HUDEP-2 (cell line): ENCODE results near the gene HAX1.
"Not testable (repeated sequence)": the region's sequence is repeated elsewhere in the genome, so short reads cannot be mapped to it uniquely, and the experiment has no call there.

Experiments used
- DNase-seq, 76 experiments: peaks; one replicate each; lab custom pipeline; 2025; ENCODE audit not compliant: unreplicated experiment in 76 of 76; lab: John Stamatoyannopoulos, UW

The HAX1 gene

DNA sequence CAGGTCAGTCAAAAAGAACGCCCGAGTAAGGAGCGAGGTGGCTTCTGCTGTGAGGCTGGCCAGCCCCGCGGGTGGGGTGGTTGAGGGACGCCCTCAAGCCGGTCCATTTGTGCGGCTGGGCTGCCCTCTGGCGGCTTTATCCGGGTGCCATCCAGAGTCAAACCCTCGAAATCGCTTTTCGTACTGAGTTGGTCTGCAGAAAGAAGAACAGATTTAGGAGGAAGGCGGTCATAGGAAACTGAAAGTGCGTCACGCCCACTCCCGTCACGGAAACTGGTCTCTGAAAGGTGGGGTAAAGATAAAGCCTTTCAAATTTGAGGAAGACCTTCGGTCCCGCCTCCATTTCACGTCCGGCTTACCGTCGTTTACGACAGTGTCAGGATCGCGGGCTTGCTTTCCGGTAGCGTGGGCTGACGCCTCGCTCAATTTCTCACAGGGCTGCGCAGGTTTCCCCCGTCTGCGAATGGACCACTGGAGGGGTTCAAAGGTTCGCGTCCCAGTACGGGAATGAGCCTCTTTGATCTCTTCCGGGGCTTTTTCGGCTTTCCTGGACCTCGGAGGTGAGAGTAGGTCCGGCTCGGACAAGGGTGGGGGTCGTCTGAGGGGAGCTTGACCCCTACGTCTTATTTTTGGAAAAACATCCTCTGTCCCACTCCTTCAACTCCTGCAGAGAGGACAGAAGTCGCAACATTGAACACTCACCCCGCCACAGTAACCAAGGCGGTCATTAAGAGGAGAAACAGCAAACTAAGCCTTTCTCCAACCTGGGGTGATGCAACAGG lies at the start of gene HAX1:
Gene HAX1 (plus strand): TSS at position 413 of the 782 bp plus-strand sequence. CDS start 95 bp downstream, at position 508.
- DNase-seq: peak in 75 of 76 experiments; percentile 21 to 97 (median 91)

DNA sequence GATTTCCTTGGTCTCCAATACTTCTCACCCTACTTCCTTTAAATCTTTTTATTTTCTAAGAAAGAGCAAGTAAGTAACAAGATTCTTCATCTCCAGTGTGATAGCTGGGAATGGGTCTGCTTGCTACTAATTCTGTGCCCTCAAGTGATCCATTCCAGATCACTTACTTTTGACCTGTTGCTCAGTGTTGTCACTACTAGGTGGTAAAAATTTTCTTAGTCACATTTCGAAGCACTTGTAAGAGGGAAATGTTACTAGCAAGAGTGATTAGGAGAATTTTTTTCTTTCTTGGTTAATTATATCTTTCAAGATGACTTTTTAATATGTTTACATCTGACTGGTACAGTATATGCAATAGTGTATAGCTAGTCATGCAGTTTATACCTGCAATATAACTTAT lies 49.5 kb upstream of the HAX1 start:
- DNase-seq: no peak

DNA sequence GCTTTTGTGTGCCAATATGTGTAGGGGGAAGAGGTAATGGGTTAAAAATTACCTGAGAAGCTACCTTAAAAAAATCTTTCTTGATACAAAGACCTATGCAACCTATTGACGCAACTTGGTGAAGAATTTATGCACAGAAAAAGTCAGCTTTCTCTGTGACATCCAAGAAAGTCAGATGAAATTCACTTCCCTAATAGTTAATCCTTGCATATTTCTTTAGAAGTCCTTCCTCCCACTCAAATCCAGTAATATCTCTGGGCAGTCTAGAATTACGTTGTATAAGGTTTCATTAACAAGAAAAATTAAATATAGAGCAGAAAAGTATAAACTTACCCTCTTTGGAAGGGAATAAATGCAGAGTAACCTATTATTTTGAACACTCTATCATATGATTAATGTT lies 48.8 kb upstream of the HAX1 start:
- DNase-seq: no peak

DNA sequence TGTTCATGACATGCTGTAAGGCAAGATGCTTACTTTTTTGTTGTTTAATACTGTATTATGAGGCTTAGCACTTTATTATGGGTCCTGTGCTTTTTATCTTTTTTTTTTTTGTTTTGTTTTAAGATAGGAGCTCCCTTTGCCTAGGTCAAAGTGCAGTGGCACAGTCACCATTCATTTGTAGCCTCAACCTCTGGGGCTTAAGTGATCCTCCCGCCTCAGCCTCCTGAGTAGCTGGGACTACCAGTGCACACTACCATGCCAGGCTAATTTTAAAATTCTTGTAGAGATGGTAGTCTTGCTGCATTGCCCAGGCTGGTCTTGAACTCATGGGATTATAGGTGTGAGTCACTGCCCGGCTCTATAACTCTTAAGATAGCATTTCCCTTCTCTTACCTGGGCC lies 47.1 kb upstream of the HAX1 start:
- DNase-seq: no peak

DNA sequence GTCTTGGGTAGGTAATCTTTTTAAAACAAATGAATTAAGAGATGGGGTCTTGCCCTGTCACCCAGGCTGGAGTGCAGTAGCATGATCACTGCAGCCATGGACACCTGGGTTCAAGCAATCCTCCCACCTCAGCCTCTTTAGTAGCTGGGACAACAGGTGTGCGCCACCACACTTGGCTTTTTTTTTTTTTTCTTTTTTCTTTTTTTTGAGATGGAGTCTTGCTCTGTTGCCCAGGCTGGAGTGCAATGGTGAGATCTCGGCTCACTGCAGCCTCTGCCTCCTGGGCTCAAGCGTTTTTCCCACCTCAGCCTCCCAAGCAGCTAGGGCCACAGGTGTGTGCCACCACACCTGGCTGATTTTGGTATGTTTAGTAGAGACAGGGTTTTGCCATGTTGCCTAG lies 41.3 kb upstream of the HAX1 start:
- not testable (repeated sequence) for DNase-seq

DNA sequence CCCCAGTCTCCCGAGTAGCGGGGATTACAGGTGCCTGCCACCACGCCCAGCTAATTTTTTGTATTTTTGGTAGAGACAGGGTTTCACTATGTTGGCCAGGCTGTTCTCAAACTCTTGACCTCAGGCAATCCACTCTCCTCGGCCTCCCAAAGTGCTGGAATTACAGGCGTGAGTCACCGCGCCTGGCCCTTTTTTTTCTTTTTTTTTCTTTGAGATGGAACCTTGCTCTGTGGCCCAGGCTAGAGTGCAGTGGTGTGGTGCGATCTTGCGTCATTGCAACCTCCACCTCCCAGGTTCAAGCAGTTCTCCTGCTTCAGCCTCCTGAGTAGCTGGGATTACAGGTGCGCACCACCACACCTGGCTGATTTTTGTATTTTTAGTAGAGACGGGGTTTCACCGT lies 39.3 kb upstream of the HAX1 start:
- DNase-seq: not testable (repeated sequence)

DNA sequence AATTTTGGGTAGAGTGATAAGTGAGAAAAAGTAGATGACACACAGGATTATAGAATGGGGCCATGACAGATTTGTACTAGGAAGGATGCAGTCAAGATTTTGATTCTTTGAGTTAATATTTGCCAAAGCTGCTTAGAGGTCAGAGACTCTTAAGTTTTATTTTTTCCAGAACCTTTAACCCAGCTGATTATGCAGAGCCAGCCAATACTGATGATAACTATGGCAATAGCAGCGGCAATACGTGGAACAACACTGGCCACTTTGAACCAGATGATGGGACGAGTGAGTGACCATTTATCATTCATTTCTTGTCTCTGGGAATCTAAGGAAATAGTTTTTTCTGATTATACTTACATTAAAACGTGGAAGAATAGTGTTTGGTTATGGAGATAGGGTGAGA lies 35.6 kb upstream of the HAX1 start:
- no peak for DNase-seq

DNA sequence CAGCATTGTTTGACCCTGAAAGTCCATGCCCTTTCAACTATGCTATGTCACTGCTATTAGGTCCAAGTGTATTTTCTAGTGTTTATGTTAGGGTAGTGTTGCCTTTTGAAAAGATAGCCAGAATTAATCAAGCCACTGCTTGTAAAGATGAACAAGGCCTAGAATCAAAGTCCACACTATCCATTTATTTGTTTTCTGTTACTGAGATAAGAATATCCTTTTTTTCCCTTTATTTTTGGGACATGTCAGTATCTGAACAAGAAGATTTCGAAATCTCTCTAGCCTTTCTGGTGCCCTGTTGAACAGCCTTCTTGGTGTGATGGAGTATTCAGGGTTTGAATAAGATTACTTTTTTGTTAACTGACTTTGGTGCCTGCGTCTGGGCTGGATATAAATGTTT lies 35.0 kb upstream of the HAX1 start:
- DNase-seq: no peak

DNA sequence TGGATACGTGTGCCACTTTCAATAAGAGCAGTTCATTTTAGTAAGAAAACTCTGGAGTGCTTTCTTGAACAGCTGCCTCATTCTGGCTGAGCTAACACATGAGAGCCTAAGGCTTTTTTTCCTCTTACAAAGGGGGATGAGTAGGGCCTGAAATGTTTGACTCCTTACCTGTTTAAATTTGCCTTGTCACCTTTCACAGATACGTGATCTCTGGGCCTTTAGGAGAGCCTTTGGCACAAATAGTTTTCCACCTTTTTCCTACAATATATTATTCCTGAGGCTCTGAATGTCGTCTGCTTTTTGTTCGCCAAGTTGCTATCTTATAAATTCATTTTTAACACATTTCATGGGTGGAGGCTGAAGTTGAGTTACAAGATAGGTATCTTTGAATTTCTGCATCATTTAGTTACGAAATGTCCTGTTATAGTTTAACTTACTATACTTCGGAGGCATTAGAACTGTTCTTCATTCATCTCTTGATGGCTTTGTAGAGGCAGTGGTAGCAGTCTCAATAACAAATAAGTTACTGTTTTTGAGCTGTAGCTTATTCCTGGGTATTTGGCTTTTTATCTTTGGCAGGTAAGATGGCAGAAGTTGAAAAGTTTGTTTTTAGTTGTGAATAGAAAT lies 34.4 kb upstream of the HAX1 start:
- no peak for DNase-seq

DNA sequence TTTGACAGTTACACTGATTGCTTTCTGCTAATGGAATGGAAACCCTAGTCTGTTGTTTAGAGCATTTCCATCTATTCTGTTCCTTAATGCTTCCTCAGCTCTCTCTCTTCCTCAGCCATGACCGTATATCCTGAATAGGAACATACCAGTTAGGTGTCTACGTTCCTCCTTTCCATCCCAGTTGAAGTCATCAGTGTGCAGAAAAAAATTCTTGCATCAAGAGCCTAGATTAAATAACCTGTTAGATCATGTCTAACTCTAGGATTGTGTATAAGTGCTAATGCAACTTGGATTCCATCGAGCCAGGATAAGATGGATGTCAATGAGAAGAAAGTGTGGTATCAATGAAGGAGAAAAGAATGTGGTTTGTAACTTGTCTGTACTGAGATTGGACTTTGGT lies 32.9 kb upstream of the HAX1 start:
- no peak for DNase-seq

DNA sequence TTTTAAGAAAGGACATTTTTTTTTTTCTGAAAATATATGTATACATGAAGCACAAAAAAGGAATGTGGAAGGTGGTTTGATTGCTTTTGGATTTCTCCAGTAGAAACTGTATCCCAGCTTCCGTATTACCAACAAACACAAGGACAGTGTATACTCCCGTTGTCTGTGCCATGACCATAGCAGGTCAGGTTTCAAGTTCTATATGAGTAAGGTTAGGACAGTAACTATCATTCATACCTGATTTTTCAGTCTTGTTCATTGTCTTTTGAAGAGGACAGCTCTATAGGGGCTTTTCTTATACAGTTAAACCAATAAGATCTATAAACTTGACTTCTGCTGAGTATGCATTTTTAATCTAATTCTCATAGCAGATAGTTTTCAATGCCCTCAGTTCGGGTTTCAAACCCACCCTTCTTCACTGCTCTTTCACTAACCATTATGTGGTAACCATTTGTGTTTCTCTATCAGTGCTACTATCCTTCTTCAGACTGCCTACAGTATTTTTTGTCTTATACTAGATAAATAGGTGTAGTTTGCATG lies 32.1 kb upstream of the HAX1 start:
- DNase-seq: no peak

DNA sequence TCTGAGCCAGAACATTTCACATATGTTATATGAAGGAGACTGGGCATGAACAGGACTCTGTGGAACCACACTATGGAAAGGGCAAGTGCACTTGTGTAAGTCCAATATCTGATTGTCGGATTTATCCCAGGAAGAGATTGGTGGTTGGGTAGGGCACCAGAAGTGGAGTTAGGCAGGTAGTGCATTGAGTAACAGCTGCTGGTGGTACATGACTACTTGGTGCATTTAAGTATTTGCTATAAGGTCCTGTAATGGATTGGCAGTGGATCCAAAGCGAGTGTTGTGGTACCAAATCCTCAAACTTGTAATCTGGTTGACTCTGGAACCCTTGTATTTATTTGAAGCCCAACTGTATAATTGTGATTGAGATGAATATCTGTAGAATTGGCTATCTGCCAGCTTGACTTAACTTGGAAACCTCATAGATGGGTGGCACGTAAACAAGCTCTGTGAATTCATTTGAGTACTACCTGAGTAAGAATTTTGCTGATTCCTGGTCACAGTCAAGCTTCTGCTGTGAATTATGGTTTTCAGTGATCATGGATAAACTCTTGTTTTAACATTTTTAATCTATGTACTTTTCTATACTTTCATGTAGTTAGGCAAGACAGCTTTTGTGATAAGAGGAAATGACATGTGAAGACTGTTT lies 30.6 kb upstream of the HAX1 start:
- peak in 3 of 76 experiments; percentile 7 to 17 (median 11) for DNase-seq

DNA sequence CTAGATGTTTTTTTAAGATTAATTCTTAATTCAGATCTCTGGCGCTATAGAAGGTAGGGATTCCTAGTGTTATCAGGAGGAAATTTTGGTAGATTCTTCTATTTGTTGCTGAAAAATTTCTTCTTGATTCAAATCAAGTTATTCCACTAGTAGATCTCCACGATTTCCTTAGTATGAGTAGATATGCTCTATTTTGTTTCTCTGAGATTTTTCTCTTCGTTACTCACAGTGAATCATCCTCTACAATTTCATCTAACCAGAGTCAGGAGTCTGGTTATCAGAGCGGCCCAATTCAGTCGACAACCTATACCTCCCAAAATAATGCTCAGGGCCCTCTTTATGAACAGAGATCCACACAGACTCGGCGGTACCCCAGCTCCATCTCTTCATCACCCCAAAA lies 18.8 kb upstream of the HAX1 start:
- DNase-seq: no peak

DNA sequence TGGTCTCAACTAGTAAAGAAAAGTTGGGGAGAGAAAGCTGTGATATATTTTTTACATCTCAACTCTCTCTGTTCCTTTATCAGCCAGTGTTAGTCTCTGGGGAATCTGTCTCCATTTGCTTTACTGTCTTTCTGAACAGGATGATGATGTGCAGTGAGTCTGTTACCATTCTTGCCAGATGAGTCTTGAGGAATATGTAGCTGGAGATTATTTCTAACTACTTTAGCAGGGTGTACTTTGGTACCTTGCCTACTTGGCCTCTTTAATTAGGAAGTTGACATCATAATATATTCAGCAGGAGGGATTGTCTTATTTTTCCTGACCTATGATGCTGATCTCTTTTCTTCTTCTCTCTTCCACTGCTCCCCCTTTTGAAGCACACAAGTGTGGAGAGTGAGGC lies 15.7 kb upstream of the HAX1 start:
- no peak for DNase-seq

DNA sequence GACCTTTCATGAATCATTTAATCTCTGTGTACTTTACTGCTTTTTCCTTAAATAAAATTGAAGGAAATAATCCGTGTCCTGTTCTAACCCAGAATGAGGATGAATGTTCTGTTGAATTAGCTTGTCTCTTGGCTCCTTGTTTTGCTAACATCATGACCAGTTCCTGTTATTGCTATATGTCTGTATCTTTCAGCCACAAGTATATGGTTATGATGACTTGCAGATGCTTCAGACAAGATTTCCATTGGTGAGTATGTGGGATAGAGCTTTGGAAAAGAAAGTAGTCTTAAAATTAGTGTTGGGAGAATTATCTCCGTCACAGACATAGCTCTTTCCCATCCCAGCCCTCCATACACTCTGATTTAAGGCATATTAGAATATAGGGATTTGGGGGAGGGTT lies 13.6 kb upstream of the HAX1 start:
- no peak for DNase-seq

DNA sequence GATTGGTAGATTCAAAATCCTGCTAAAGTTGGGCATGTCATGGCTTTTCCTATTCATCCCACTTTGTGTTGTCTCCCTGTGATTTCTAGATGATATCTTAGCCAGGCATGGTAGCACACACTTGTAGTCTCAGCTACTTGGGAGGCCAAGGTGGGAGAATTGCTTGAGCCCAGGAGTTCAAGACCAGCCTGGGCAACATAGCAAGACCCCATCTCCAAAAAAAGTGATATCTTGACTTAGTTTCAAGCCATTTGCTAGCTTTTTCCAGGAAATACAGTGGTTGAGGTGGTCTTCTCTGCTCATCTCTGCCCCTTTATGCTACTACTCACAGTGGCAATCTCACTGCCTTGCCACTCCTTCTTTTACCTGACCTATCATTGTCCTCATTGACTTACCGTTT lies 12.3 kb upstream of the HAX1 start:
- no peak for DNase-seq

DNA sequence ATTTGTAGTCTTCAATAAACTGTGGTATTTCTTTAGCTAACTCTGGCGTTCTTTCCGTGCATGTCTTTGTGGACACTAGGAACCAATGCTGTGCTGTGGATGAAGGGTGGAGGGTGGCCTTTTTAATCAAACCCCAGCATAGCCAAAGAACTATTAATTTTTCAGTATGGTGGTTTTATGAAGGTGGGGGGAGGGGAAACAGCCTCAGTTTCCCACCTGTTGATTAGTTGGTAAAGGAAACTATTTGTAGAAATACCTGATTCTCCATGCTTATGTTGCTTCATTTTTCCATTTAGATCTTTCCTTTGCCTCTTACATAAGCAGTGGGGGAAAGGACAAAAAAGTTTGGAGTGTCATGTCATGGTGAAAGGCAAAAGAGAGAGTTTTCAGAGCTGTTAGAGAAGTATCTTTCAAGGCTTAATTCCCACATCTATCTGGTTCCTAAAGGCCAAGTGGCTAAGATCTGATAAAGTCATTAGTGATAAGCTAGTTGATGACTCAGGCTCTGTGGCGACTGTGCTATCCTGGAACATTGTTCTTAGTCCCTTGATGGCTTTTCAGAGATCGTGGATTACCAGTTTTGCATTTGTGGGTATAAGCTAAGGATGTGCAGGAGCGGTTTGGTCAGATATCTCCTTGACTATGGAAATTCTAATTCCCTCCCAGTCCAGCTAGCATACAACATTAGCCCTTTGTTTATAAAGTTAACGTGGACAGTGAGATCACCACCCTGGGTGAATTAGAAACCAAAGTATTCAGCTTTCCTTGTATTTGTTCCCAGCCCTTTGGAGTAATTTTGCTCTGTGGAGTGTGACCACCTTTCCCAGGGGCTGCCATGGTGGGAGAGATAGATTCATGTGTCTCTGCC lies 8.7 kb upstream of the HAX1 start:
- peak in 4 of 76 experiments; percentile 2 to 9 (median 8) for DNase-seq

DNA sequence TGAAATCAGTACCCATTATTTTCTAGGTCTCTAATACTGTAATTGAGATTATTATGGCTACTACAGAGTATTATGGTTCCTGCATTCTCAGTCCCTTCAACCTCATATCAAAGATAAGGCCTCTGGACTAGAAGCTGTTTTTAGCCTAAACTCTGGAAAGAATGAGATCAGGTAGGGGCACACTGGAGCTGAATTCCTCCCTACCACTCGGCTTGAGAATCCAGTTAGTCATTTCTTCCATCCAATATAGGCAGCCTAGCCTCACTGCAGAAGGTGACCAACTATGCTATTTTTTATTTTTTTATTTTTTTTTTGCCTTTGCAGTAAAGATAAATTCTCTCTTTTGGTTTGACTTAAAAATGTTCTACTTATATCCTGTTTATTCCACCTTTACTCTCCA lies 8.0 kb upstream of the HAX1 start:
- DNase-seq: no peak

DNA sequence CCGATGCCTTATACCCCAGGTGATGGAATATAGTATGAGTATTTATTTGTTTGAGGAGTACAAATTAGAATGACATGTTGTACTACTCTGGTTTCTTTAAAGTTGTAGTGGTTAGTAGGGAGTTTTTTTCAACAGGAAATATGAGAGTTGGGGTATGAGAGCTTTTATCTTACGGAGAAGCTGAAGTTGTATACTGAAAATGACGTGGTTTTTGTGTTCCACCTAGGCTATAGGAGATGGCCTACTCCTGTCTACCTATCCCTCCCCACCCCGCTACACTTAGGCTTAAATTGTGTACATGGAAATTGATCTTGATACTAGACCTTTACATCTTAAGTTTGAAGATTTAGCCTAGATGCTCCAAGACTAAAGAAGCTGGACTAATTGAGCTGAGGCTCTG lies 6.8 kb upstream of the HAX1 start:
- no peak for DNase-seq

DNA sequence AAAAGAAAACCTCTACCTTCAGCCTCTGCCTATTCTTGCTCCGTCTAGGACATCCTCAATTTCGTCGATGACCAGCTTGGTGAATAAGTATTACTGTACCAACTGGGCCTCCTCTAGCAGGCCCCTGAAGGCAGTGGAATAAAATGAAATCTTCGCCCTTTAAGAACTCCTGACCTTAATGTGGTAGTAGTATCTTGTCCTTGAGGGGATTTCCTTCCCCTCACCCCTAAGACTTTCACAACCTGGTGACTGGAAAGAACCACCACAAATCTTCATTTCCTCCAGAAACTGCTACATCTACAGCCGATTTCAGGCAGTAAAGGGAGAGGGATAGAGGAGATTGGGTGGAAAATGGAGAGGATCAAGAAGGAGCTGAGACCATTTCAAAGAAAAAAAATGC lies 1.6 kb upstream of the HAX1 start:
- no peak for DNase-seq
